ENCODE results near the gene PLCL2. TPM values are rescaled to one million over a fixed set of nuclear protein-coding genes. Genes with fewer than 3 reads are reported as not detected.

Gene PLCL2
- total and polyA plus RNA-seq, 7 donors, result 4.2 to 32.7 (median 21.9) TPM

DNA sequence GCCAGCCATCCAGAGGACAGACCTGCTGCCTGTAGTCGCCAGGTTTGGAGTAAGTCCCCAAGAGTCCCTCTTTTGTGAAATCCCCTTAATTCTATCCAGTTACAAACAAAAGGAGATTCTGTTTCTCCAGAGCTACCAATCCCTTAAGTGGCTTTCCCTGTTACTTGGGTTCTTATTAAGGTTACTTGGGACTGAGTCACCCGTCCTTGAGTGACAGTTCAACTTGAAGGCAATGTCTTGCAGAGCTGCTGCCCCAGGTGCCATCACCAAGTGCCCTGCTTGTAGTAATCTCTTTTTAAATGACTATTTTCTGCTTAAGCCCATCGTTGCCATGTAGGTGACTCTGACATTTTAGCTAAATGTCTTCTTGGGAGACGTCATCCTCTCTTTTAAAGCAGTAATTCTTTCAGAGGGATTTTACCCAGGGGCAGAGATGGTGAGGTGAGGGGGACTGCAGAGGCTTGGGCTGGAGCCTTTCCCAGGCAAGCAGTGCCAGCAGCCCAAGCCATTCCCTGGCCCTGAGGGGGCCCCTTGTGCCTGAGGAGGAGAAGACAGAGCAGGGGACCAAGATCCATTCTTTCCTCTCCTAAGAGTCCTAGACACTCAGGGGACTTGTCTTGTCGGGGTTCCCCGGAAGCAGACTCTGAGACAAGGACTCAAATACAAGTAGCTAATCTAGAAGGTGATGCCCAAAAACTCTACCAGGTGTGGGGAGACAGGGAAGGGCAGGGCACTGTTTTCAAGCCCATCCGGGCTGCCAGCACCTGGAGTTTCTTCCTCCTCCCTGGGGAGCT, 253.7 kb downstream of the PLCL2 start:
- peaks cover 12% of the 10 kb centered on the region for H3K4me1 ChIP-seq
- no peak for TF ChIP-seq CTCF (IDR thresholded peaks at IDR 0.05)
- DNase-seq (peak in 1 of 2 donors; percentile 19), ATAC-seq (no peak)
- 85 to 95% (median 87%) methylated on average over 7 of the region's 7 CpGs for WGBS, 3 donors
- no peak overlapping the region for H3K4me3 ChIP-seq
- H3K36me3 ChIP-seq (ENCODE audit: insufficient read depth in 1 of 2, low read depth in 1 of 2), result no peaks in the 10 kb centered on the region
- H3K9me3 ChIP-seq, result no peaks in the 10 kb centered on the region
- H3K27me3 ChIP-seq (ENCODE audit: insufficient read depth in 3 of 3, low read length in 2 of 3), result no peaks in the 10 kb centered on the region
- no peak overlapping the region for H3K27ac ChIP-seq
- intact Hi-C loops (cut with DNase I), result loop anchor here (2.0 to 10.0 kb wide), 2 partner anchors 44 to 94 kb away; no protein-coding TSS in a partner anchor
